HG02763 (cell line): ENCODE data around the gene WNK2.

ENCODE experiments used
- ATAC-seq: cut with Tn5 transposase; IDR thresholded peaks from one replicate; pipeline ENCODE4 v1.9.1; 2021; ENCODE audit warnings: mild to moderate bottlenecking, moderate library complexity; ENCODE audit not compliant: unreplicated experiment

The WNK2 gene

GRCh38 chr9:93198117-93198837 lies 14.3 kb downstream of the WNK2 start:
- ATAC-seq: no peak

- no peak for ATAC-seq
These were observed 15.1 kb downstream of the WNK2 start for GRCh38 chr9:93198838-93199625.

- ATAC-seq: no peak
These were observed 16.5 kb downstream of the WNK2 start for GRCh38 chr9:93200449-93200742.

GRCh38 chr9:93200989-93201334 lies 17.0 kb downstream of the WNK2 start:
- no peak for ATAC-seq

GRCh38 chr9:93203026-93203717 lies 19.2 kb downstream of the WNK2 start:
- ATAC-seq: no peak

GRCh38 chr9:93203718-93204469 lies 20.0 kb downstream of the WNK2 start:
- no peak for ATAC-seq

- ATAC-seq: no peak
These were observed 20.6 kb downstream of the WNK2 start for GRCh38 chr9:93204470-93205043.

- no peak for ATAC-seq
These were observed 21.3 kb downstream of the WNK2 start for GRCh38 chr9:93205045-93205768.

GRCh38 chr9:93205896-93206575 lies 22.1 kb downstream of the WNK2 start:
- no peak for ATAC-seq

GRCh38 chr9:93206576-93207155 lies 22.7 kb downstream of the WNK2 start:
- ATAC-seq: no peak

GRCh38 chr9:93207326-93207814 lies 23.4 kb downstream of the WNK2 start:
- no peak for ATAC-seq

- ATAC-seq: no peak
These were observed 24.2 kb downstream of the WNK2 start for GRCh38 chr9:93207860-93208734.

GRCh38 chr9:93209097-93209496 lies 25.2 kb downstream of the WNK2 start:
- no peak for ATAC-seq

- no peak for ATAC-seq
These were observed 25.8 kb downstream of the WNK2 start for GRCh38 chr9:93209576-93210323.

GRCh38 chr9:93210324-93210973 lies 26.5 kb downstream of the WNK2 start:
- no peak for ATAC-seq

GRCh38 chr9:93210974-93211653 lies 27.2 kb downstream of the WNK2 start:
- ATAC-seq: no peak

GRCh38 chr9:93211654-93212001 lies 27.7 kb downstream of the WNK2 start:
- no peak for ATAC-seq
